HG03342 (cell line): ENCODE data around the gene TSHZ2.
"Not testable (repeated sequence)": the region's sequence is repeated elsewhere in the genome, so short reads cannot be mapped to it uniquely, and the experiment has no call there.

ENCODE experiments used
- ATAC-seq: cut with Tn5 transposase; IDR thresholded peaks from one replicate; pipeline ENCODE4 v1.9.1; 2021; ENCODE audit warnings: mild to moderate bottlenecking, moderate library complexity; ENCODE audit not compliant: unreplicated experiment

TSHZ2 gene

DNA sequence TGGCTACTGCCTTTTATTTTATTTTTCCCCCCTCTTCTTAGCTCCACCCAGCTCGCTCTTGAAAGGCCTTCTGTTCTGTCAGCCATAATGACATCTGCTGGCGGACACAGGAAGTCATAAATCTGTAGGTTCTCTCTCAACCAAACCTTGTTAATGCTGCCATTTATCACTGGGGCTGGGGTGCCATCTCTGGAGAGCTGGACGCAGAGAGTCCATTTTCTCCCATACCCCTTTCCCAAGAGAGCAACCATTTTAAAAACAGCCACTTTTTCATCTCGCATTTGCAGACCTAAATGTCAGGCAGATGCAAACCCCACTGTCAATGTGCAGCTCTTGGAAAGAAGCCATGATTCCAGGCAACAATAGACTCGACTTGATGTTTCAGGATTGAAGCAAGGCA, 13.0 kb upstream of the TSHZ2 start:
- ATAC-seq: no peak

DNA sequence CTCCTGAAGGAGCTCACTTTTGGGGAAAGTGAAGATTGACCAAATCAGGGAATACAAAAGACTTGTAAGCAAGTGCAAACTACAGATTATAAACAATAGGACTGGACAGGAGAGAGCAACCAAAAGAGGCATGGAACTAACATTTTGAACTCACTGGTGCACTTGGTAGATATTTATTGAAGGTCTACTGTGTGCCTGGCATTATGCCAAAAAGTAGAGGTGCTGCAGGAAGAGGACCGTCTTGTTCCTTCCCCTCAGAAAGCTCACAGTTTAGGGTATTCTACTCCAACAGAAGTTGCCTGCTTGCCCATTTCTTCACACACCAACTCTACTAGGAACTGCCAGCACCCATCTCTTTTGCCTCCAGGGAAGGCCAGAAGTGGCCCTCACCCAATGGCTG, 10.0 kb upstream of the TSHZ2 start:
- ATAC-seq: no peak

DNA sequence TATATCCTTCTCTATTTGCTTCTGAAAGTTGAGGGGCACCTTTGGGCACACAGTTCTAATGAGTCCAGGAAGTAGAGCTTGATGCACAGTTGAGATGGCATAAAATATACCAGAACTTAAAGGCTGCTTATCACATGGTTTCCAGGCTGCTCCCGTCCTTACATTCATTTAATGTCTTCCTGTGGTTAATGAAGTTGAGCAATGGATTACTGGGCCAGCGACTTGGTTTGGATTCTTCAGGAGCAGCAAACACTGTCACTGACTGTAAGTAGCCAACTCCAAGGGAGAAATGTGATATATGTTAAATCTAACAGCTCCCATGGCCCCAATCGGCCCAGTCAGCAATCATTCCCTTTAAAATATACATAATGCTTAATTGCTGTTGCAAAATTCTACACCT, 9.0 kb upstream of the TSHZ2 start:
- ATAC-seq: no peak

- ATAC-seq: no peak
Measured at GRCh38 chr20:52964131-52964530, 8.0 kb upstream of the TSHZ2 start.

DNA sequence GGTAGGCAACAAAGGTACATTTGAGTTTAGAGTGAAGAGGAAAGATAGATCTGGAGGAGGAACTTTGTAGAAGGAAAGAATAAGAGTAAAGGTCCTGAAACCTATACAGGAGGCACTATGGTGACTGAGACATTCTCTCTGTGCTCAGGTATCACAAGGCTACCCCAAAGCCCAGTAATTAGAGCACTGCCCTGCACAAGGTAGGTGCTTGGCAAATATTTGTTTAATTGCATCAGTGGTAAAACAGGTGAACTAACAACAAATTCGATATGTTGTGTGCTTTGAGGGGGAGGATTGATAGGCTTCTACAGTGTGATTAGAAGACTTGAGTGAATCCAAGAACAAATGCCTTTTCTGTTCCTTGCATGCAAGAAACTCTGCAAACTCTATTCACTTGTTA, 6.8 kb upstream of the TSHZ2 start:
- ATAC-seq: no peak

GRCh38 chr20:52965819-52966218, 6.3 kb upstream of the TSHZ2 start:
- no peak for ATAC-seq

GRCh38 chr20:52966543-52966942, 5.6 kb upstream of the TSHZ2 start:
- not testable (repeated sequence) for ATAC-seq

DNA sequence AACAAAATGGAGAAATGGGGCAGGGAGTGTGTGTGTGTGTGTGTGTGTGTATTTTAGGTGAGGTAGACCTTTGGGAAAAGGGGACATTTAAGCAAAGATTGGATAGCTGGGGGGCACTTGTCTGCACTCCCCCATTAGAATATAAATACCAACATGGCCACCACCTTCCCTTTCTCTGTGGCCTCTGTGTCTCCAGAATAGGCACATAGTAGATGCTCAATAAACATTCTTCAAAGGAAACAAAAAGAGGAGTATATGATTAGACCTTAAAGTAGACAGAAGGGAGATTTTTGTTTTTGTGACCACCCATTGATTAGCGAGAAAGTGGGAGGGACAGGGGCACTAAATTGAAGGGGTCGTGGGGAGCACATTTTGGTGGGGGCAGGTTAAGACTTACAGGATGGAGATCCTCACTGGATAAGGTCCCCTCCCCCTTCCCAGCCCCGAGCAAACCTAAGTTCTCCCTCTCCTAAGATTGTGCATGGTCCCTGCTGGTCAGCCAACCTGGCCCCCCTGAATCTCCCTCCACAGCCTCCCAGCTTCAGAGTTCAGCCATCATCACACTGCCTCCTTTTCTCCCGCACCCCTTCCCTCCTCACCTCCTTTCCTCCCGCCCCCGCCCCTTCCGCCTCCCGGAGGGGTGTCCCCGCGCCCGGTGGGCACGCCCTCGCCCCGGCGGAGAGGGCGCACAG, 514 bp upstream of the TSHZ2 start:
- ATAC-seq: no peak

DNA sequence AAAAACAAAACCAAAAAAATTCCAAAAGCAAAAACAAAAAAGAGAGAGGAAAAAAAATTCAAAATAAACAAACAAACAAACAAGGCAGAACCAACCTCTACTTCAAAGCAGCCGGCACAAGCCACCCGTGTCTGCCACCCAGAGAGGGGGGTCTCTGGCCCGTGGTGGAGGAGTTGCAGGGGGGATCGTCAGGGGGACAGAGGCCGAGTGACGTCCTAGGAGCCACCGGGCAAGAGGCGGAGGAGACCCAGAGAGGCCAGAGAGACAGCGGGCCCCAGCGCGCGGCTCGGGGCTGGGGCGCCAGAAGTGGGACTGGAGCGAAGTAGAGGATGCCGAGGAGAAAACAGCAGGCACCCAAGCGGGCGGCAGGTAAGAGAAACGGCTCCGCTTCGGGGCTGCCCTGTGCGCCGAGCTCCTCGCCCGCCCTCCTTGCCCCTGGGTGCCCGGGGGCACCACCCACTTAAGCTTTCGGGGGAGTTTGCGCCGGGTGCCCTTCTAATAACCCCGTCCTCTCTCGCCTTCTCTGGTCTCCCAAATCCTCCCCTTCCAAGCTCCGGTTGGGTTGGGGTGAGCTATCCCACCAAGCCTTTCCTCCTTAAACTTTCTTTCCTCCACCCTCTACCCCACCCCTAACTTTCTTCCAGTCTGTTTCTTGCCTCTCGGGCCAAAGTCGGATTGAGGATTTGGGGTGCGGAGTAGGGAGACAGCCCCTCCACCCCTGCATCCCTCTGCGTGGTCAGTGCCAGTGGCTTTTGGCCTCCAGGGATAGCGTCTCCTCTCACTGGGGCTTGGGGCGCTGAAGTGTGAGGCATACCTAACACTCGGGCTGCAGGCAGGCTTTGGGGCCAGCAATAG, 1.0 kb downstream of the TSHZ2 start:
- ATAC-seq: no peak

DNA sequence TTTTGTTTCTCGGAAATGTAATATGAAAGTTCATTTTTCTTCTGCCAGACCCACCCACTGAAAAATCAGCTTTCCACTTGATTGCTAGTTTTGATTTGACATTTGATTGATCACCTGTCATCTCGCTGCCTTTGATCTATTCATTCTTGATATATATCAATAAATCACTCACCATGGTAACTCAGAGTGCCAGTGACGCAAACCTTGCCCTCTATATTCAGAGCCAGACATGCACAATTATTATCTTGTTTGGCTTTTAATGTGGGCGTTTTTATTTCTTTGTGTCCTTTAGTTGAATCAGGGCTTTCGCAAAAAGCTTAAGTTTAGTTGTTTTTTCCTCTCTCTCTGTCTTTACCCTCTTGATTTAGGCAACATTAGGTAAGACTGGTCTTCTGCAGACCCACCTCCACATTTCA, 2.0 kb downstream of the TSHZ2 start:
- no peak for ATAC-seq

DNA sequence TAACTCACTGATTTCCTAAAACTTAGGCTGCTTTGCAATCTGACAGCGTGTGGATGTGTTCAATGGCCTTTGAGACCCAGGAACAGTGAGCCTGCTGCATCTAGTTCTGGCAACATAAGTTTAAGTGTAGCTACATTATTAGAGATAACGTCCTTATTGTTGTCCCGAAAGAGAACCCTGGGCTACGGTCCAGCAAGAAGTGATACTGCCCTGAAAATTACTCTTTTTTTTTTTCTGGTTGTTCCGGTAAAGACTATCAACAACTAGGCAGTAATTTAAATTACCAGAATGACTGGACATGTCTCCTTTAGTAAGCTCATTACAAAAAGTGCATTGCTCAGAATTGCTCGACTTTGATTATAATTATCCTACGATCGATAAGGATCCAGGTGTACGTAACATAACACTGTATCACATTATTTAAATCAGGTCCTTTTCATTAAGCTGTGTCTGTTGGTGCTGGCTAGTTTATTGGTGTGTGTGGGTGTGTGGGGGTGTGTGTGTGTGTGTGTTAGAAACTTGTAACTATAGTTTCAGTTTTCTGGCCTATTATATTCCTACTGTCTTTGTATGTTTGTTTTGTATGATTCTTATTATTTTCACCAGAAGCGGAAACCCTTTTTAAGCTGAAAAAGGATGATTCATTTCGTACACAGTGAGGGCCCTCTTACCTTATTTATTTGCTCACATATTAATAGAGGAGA, 3.0 kb downstream of the TSHZ2 start:
- no peak for ATAC-seq

- no peak for ATAC-seq
Measured at GRCh38 chr20:52975803-52976531, 3.8 kb downstream of the TSHZ2 start.

GRCh38 chr20:52978851-52979250, 6.7 kb downstream of the TSHZ2 start:
- no peak for ATAC-seq

DNA sequence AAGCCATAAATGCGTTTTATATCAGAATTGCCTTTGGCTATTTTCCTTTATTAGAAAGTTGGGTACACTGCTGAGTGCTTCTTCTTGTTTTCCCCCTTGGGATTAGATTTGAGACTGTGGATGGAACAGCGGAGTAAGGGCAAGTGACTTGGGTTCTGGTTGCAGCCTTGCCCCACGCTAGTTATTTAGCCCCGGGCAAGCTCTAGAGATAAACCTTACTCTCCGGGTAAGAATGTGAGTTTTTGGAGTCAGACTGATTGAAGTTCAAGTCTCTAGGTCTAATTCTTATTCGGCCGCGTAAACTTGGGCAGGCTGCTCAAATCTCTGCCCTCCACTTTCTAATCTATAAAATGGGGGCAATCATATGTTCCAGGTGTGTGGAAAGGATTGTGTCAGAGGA, 8.9 kb downstream of the TSHZ2 start:
- ATAC-seq: no peak

- no peak for ATAC-seq
Measured at GRCh38 chr20:52983726-52984450, 11.7 kb downstream of the TSHZ2 start.

DNA sequence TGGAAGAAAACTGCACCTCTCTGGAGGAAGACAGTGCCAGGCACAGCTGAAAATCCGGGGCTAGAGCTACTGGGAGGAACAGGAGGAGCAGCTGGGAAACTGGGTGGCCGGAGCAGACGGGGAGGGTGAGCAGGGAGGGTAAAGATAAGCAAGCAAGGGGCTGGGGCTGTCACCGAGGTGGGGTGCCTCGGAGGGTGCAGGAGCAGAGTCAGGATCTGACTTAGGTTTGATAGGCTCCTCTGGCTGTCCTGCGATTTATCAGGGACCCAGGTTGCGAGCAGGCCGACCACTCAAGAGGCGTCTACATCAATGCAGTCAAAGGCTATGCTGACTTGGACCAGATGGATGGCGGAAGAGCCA, 12.3 kb downstream of the TSHZ2 start:
- ATAC-seq: no peak

DNA sequence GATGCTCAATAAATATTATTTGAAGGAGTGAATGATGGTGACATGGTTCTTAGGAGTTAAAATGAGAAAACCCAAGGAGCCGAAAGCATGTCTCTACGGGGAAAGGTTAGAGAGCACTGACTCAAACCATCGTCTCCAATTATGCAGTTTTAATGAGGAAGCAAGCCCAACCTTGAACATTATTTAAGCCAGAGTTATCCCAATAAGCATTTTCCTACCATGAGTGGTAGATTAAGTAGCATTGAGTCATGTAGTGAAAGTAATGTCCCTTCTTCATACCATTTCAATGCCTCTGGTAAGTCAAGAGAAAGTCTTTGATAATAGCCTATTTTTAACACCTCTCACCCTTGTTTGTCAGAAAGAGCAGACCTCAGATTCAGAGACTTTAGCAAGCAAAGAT, 13.5 kb downstream of the TSHZ2 start:
- ATAC-seq: no peak

DNA sequence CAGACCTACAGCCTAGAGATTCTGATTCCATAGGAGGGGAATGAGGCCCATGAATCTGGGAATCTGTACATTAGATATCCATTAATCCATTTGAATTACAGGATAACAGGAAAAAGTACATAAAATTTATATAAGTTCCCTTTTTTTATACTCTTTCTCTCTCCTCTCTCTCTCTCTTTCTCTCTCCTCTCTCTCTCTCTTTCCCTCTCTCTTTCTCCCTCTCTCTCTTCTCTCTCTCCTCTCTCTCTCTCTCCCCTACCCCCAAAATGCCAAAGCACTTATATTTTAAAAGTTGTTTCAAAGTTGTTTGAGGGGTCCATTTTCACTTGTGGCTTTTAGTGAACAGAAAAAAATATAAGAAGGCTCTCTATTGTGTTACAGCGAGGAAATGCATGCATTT, 15.1 kb downstream of the TSHZ2 start:
- ATAC-seq: no peak

DNA sequence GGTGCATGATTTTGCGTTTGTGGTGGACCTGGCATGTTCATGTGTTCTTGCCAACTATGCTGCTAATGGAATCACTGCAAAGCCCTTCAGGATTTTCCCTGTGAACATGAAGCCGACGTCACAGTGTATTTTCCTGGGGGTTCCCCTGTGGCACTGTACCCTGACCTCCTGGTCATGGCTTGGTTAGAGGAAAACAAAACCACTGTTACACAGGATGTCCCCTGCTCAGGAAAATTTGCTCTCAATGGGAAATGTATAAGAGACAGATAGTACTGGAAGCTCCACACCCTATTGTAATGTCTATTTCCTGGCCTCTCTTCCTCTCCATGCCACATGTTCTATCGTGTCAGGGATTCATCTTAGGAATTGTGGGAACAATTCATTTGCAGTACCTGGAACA, 19.7 kb downstream of the TSHZ2 start:
- ATAC-seq: no peak

- no peak for ATAC-seq
Measured at GRCh38 chr20:52992632-52993031, 20.5 kb downstream of the TSHZ2 start.

DNA sequence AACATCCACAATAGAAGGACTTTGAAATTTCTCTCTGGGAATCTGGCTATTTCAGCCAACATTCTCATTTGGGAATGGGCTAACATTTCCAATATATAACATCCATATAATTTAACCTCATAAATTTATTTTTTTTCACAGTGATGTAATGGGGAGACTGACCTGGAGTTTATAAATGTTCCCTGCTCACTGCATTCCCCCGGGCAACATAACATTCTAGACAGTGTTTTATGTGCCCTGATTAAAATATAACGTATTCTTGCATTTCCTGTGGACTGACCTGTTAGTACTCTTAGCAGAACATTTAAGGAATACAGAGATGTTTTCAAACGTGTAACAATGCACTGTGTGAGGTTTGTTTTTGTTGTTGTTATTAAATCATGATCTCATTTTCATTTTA, 20.9 kb downstream of the TSHZ2 start:
- ATAC-seq: no peak
